Measurements from ENCODE around the gene TAL1. TPM values are rescaled to one million over a fixed set of nuclear protein-coding genes. Genes with fewer than 3 reads are reported as not detected.
A peak's percentile ranks its signal among the peaks of the same experiment; 100 is the strongest.

The TAL1 gene
- total RNA-seq, 1 donor from 2014 or later: not detected

GRCh38 chr1:47175227-47175934 lies 56.6 kb downstream of the TAL1 start:
- no peak overlapping the region for H3K4me2 ChIP-seq
- no peaks in the 10 kb centered on the region for H3K79me2 ChIP-seq (ENCODE audit: low read depth)
- no peaks in the 10 kb centered on the region for H3F3A ChIP-seq (ENCODE audit: low read depth)
- TF ChIP-seq EZH2phosphoT487 (IDR thresholded peaks at IDR 0.05): no peak
- TF ChIP-seq CTCF (IDR thresholded peaks at IDR 0.05): peak; percentile 80
- TF ChIP-seq EZH2 (IDR thresholded peaks at IDR 0.05): no peak
- peaks cover 17% of the 10 kb centered on the region for H3K27me3 Mint-ChIP-seq (ENCODE audit: insufficient read depth, low read depth)
- H3K27ac ChIP-seq: no peak overlapping the region
- H3K4me3 ChIP-seq: no peak overlapping the region
- H3K9me3 Mint-ChIP-seq: no peaks in the 10 kb centered on the region
- peaks cover 11% of the 10 kb centered on the region for H3K27me3 ChIP-seq
- peaks cover 11% of the 10 kb centered on the region for H3K4me1 Mint-ChIP-seq
- no peaks in the 10 kb centered on the region for H3K9me3 ChIP-seq (ENCODE audit: low read depth)
- H3K4me3 Mint-ChIP-seq: peak overlapping the region; percentile 19
- H2AFZ ChIP-seq (replicated peaks): peak overlapping the region; percentile 52
- DNase-seq (ENCODE audit: low spot score): peak; percentile 66
- H3K4me1 ChIP-seq: no peaks in the 10 kb centered on the region
- no peaks in the 10 kb centered on the region for H3K36me3 ChIP-seq
- no peak overlapping the region for H3K27ac Mint-ChIP-seq
- H3K36me3 Mint-ChIP-seq: no peaks in the 10 kb centered on the region
- no peaks in the 10 kb centered on the region for H4K20me1 ChIP-seq (ENCODE audit: low read depth)
- no peak overlapping the region for H3K9ac ChIP-seq

GRCh38 chr1:47174656-47175020 lies 57.4 kb downstream of the TAL1 start:
- DNase-seq (ENCODE audit: low spot score): no peak
- H3K9me3 ChIP-seq (ENCODE audit: low read depth): no peaks in the 10 kb centered on the region
- no peak overlapping the region for H3K4me2 ChIP-seq
- no peak overlapping the region for H2AFZ ChIP-seq (replicated peaks)
- H3F3A ChIP-seq (ENCODE audit: low read depth): no peaks in the 10 kb centered on the region
- Mint-ChIP-seq H3K4me3 (no peak overlapping the region), H3K27ac (no peak overlapping the region), H3K36me3 (no peaks in the 10 kb centered on the region), H3K4me1 (peaks cover 10% of the 10 kb centered on the region), H3K27me3 (ENCODE audit: insufficient read depth, low read depth) (peaks cover 17% of the 10 kb centered on the region), H3K9me3 (no peaks in the 10 kb centered on the region)
- no peaks in the 10 kb centered on the region for H4K20me1 ChIP-seq (ENCODE audit: low read depth)
- no peak overlapping the region for H3K27ac ChIP-seq
- H3K27me3 ChIP-seq: peaks cover 4% of the 10 kb centered on the region
- no peak for TF ChIP-seq EZH2 (IDR thresholded peaks at IDR 0.05)
- no peak for TF ChIP-seq EZH2phosphoT487 (IDR thresholded peaks at IDR 0.05)
- no peak for TF ChIP-seq CTCF (IDR thresholded peaks at IDR 0.05)
- no peaks in the 10 kb centered on the region for H3K4me1 ChIP-seq
- no peak overlapping the region for H3K4me3 ChIP-seq
- H3K79me2 ChIP-seq (ENCODE audit: low read depth): no peaks in the 10 kb centered on the region
- no peaks in the 10 kb centered on the region for H3K36me3 ChIP-seq
- no peak overlapping the region for H3K9ac ChIP-seq

GRCh38 chr1:47172782-47173181 lies 59.2 kb downstream of the TAL1 start:
- no peak overlapping the region for H2AFZ ChIP-seq (replicated peaks)
- H3K9me3 ChIP-seq (ENCODE audit: low read depth): no peaks in the 10 kb centered on the region
- TF ChIP-seq CTCF (IDR thresholded peaks at IDR 0.05) (no peak), EZH2 (IDR thresholded peaks at IDR 0.05) (no peak), EZH2phosphoT487 (IDR thresholded peaks at IDR 0.05) (no peak)
- no peaks in the 10 kb centered on the region for H3K79me2 ChIP-seq (ENCODE audit: low read depth)
- no peak for DNase-seq (ENCODE audit: low spot score)
- H3K4me3 ChIP-seq: no peak overlapping the region
- no peaks in the 10 kb centered on the region for H4K20me1 ChIP-seq (ENCODE audit: low read depth)
- H3K4me2 ChIP-seq: no peak overlapping the region
- Mint-ChIP-seq H3K4me3 (no peak overlapping the region), H3K36me3 (no peaks in the 10 kb centered on the region), H3K27me3 (ENCODE audit: insufficient read depth, low read depth) (peaks cover 14% of the 10 kb centered on the region), H3K4me1 (peaks cover 3% of the 10 kb centered on the region), H3K27ac (no peak overlapping the region), H3K9me3 (no peaks in the 10 kb centered on the region)
- H3K4me1 ChIP-seq: no peaks in the 10 kb centered on the region
- H3F3A ChIP-seq (ENCODE audit: low read depth): no peaks in the 10 kb centered on the region
- no peaks in the 10 kb centered on the region for H3K36me3 ChIP-seq
- no peak overlapping the region for H3K27ac ChIP-seq
- no peaks in the 10 kb centered on the region for H3K27me3 ChIP-seq
- H3K9ac ChIP-seq: no peak overlapping the region

Other genes with a start within 250 kb of the TAL1 start
- gene CYP4X1, start 208.6 kb downstream of the TAL1 start, total RNA-seq (ENCODE audit: low replicate concordance): 0.17 and 0.19 TPM in 2 replicates
- not detected in 2 replicates for gene CYP4Z1, start 165.0 kb downstream of the TAL1 start, total RNA-seq (ENCODE audit: low replicate concordance)
- not detected in 2 replicates for gene CYP4A22, start 94.8 kb downstream of the TAL1 start, total RNA-seq (ENCODE audit: low replicate concordance)
- not detected in 2 replicates for gene PDZK1IP1, start 42.2 kb downstream of the TAL1 start, total RNA-seq (ENCODE audit: low replicate concordance)
- 49.0 and 59.0 TPM in 2 replicates for gene STIL, start 81.9 kb upstream of the TAL1 start, total RNA-seq (ENCODE audit: low replicate concordance)
- 39.6 and 68.0 TPM in 2 replicates for gene CMPK1, start 101.6 kb upstream of the TAL1 start, total RNA-seq (ENCODE audit: low replicate concordance)
- gene FOXE3, start 184.1 kb upstream of the TAL1 start, total RNA-seq (ENCODE audit: low replicate concordance): not detected in 2 replicates
- 0.03 and 0.32 TPM in 2 replicates for gene FOXD2, start 205.8 kb upstream of the TAL1 start, total RNA-seq (ENCODE audit: low replicate concordance)